Thoracic aorta (tissue), 2 donors: ENCODE data around the gene SIX2. TPM values are rescaled to one million over a fixed set of nuclear protein-coding genes. Genes with fewer than 3 reads are reported as not detected.

ENCODE experiments used
- ATAC-seq: fragments of 150-250 bp; one replicate; pipeline ENCODE4 v1.8.0; 2017; ENCODE audit warnings: low read depth; ENCODE audit not compliant: insufficient number of reproducible peaks, low FRiP score
- DNase-seq: peaks from one replicate; pipeline ENCODE4 v3.0.0-alpha.2; 2020; ENCODE audit warnings: low spot score
- H3K27ac ChIP-seq, 2 donors: fragments of 200-600 bp; sonication (generic); 1 replicate in 1 of 2; 2 replicates in 1 of 2; pipeline ENCODE4 v1.5.1; 2016; ENCODE audit warnings: mild to moderate bottlenecking in 2 of 2, moderate library complexity in 2 of 2
- H3K27me3 ChIP-seq: fragments of 200-600 bp; sonication (generic); replicated peaks from 2 replicates; pipeline ENCODE4 v1.6.0; 2016; ENCODE audit warnings: mild to moderate bottlenecking; ENCODE audit not compliant: insufficient read depth
- H3K36me3 ChIP-seq: fragments of 200-600 bp; sonication (generic); one replicate; pipeline ENCODE4 v1.5.1; 2016
- H3K4me1 ChIP-seq, 2 donors: fragments of 200-600 bp; sonication (generic); 1 replicate in 1 of 2; 2 replicates in 1 of 2; pipeline versions ENCODE4 v1.5.1 to v1.6.0; 2016; ENCODE audit warnings: low read depth in 2 of 2, mild to moderate bottlenecking in 1 of 2; ENCODE audit not compliant: control insufficient read depth in 1 of 2
- H3K4me3 ChIP-seq: fragments of 200-600 bp; sonication (generic); 2 replicates; pipeline ENCODE4 v1.5.1; 2016; ENCODE audit warnings: mild to moderate bottlenecking
- H3K9me3 ChIP-seq: fragments of 200-600 bp; sonication (generic); 2 replicates; pipeline ENCODE4 v1.5.1; 2016
- CTCF ChIP-seq: fragments of 200-600 bp; sonication (generic); IDR thresholded peaks from one replicate; pipeline ENCODE4 v1.5.1; 2019; ENCODE audit warnings: antibody characterized with exemption
- total RNA-seq, 2 donors: library from RNA; depleted of rRNA; stranded (reverse); fragments of >200 nt; gene quantifications; one replicate each; pipeline versions ENCODE4 v1.1.0 to v1.2.3, GENCODE V29; 2016

Gene SIX2
- total RNA-seq, 2 donors from 2014 or later, result 6.6 to 13.5 TPM

GRCh38 chr2:45047301-45047700 is 38.0 kb upstream of the SIX2 start:
- Histone ChIP-seq H3K27ac (no peak overlapping the region), H3K36me3 (no peaks in the 10 kb centered on the region), H3K27me3 (no peaks in the 10 kb centered on the region), H3K4me3 (no peak overlapping the region), H3K4me1 (no peaks in the 10 kb centered on the region), H3K9me3 (no peaks in the 10 kb centered on the region)
- DNase-seq (no peak), ATAC-seq (no peak)
- TF ChIP-seq CTCF, result no peak

GRCh38 chr2:45046786-45047185 is 37.5 kb upstream of the SIX2 start:
- Histone ChIP-seq H3K4me1 (no peaks in the 10 kb centered on the region), H3K4me3 (no peak overlapping the region), H3K27ac (no peak overlapping the region), H3K27me3 (no peaks in the 10 kb centered on the region), H3K9me3 (no peaks in the 10 kb centered on the region), H3K36me3 (no peaks in the 10 kb centered on the region)
- DNase-seq (no peak), ATAC-seq (no peak)
- no peak for TF ChIP-seq CTCF

GRCh38 chr2:45045706-45046105 is 36.5 kb upstream of the SIX2 start:
- no peaks in the 10 kb centered on the region for H3K9me3 ChIP-seq
- H3K4me1 ChIP-seq, result no peaks in the 10 kb centered on the region
- no peak for TF ChIP-seq CTCF
- H3K36me3 ChIP-seq, result no peaks in the 10 kb centered on the region
- H3K27ac ChIP-seq, result no peak overlapping the region
- DNase-seq, result no peak
- no peak overlapping the region for H3K4me3 ChIP-seq
- no peaks in the 10 kb centered on the region for H3K27me3 ChIP-seq
- ATAC-seq, result no peak

- no peak for TF ChIP-seq CTCF
- Histone ChIP-seq H3K9me3 (no peaks in the 10 kb centered on the region), H3K27me3 (no peaks in the 10 kb centered on the region), H3K4me1 (no peaks in the 10 kb centered on the region), H3K27ac (no peak overlapping the region), H3K36me3 (no peaks in the 10 kb centered on the region), H3K4me3 (no peak overlapping the region)
- ATAC-seq (no peak), DNase-seq (no peak)
Measured at GRCh38 chr2:45044916-45045315, 35.7 kb upstream of the SIX2 start.

GRCh38 chr2:45043174-45043573 is 33.9 kb upstream of the SIX2 start:
- Histone ChIP-seq H3K4me3 (no peak overlapping the region), H3K27me3 (no peaks in the 10 kb centered on the region), H3K27ac (no peak overlapping the region), H3K36me3 (no peaks in the 10 kb centered on the region), H3K9me3 (no peaks in the 10 kb centered on the region), H3K4me1 (no peaks in the 10 kb centered on the region)
- TF ChIP-seq CTCF, result no peak
- DNase-seq (no peak), ATAC-seq (no peak)
